OCI-LY7 (cell line): ENCODE data around the gene SLC6A19. TPM values are rescaled to one million over a fixed set of nuclear protein-coding genes. Genes with fewer than 3 reads are reported as not detected.

Experiments used
- BruUV-seq: library from RNA; stranded (reverse); fragments of 400-500 nt; replicated peaks from 2 replicates; lab custom pipeline; 2021; lab: Mats Ljungman, UMichigan
- CTCF ChIA-PET: fragments of 300-600 bp; sonication (Branson Sonifier 250); formaldehyde crosslinking; loops from one replicate; lab custom pipeline; 2022; ENCODE audit warnings: antibody characterized with exemption; ENCODE audit not compliant: unreplicated experiment; lab: Charles Lee
- POLR2A ChIA-PET: fragments of 300-600 bp; sonication (Branson Sonifier 250); formaldehyde crosslinking; loops from one replicate; lab custom pipeline; 2022; ENCODE audit warnings: antibody characterized with exemption; lab: Charles Lee
- DNase-seq: peaks from one replicate; pipeline ENCODE4 v3.0.0-alpha.2; 2015; ENCODE audit warnings: low spot score
- H2AFZ ChIP-seq: fragments of 200-600 bp; sonication (generic), shearing (Covaris generic); 2 replicates; pipeline ENCODE4 v1.6.1; 2014; ENCODE audit warnings: mild to moderate bottlenecking, antibody characterized with exemption, low read length, moderate library complexity
- H3K27ac ChIP-seq: fragments of 200-600 bp; sonication (generic); 2 replicates; pipeline ENCODE4 v1.5.1; 2014; ENCODE audit warnings: mixed run types, low read depth, mild to moderate bottlenecking, moderate library complexity, low read length, inconsistent platforms; ENCODE audit not compliant: poor library complexity, severe bottlenecking
- H3K36me3 ChIP-seq: fragments of 200-600 bp; sonication (generic); 2 replicates; pipeline ENCODE4 v1.6.1; 2014; ENCODE audit warnings: mild to moderate bottlenecking, antibody characterized with exemption, low read length, moderate library complexity, mixed read lengths; ENCODE audit not compliant: insufficient read depth
- H3K4me1 ChIP-seq: fragments of 200-600 bp; sonication (generic); 2 replicates; pipeline ENCODE4 v1.5.1; 2014; ENCODE audit warnings: mild to moderate bottlenecking, low read length; ENCODE audit not compliant: insufficient read depth, poor library complexity, severe bottlenecking
- H3K4me2 ChIP-seq: fragments of 200-600 bp; sonication (generic); 2 replicates; pipeline ENCODE4 v1.6.1; 2014; ENCODE audit warnings: mild to moderate bottlenecking, low read length
- H3K4me3 ChIP-seq: fragments of 200-600 bp; sonication (generic); 2 replicates; pipeline ENCODE4 v1.5.1; 2014; ENCODE audit warnings: mild to moderate bottlenecking, low read depth, low read length; ENCODE audit not compliant: poor library complexity, severe bottlenecking
- H3K79me2 ChIP-seq: fragments of 200-600 bp; sonication (generic); 2 replicates; pipeline ENCODE4 v1.6.1; 2016; ENCODE audit warnings: low read depth, mild to moderate bottlenecking, low read length, moderate library complexity, mixed read lengths; ENCODE audit not compliant: insufficient read depth
- H3K9me2 ChIP-seq: fragments of 200-600 bp; sonication (generic); 2 replicates; pipeline ENCODE4 v1.6.1; 2016; ENCODE audit warnings: mild to moderate bottlenecking, low read length, mixed read lengths; ENCODE audit not compliant: insufficient read depth
- H3K9me3 ChIP-seq: fragments of 200-600 bp; sonication (generic); 2 replicates; pipeline ENCODE4 v1.6.1; 2014; ENCODE audit warnings: mild to moderate bottlenecking, mixed run types, low read length, mixed read lengths
- H4K20me1 ChIP-seq: fragments of 200-600 bp; sonication (generic); 2 replicates; pipeline ENCODE4 v1.6.1; 2014; ENCODE audit warnings: mild to moderate bottlenecking, antibody characterized with exemption, low read length, moderate library complexity, mixed read lengths; ENCODE audit not compliant: insufficient read depth
- CTCF ChIP-seq: fragments of 200-600 bp; sonication (generic); conservative IDR thresholded peaks from 2 replicates; pipeline ENCODE4 v1.5.1; 2014; ENCODE audit warnings: mild to moderate bottlenecking, antibody characterized with exemption, low read length, moderate library complexity, mixed read lengths
- EZH2phosphoT487 ChIP-seq: fragments of 200-600 bp; sonication (generic); IDR thresholded peaks from 2 replicates; pipeline ENCODE4 v1.6.1; 2018; ENCODE audit warnings: low read depth, borderline replicate concordance, mild to moderate bottlenecking, mixed run types, antibody characterized with exemption, low read length, moderate library complexity, mixed read lengths
- intact Hi-C: fragments of 100-400 bp; cut with micrococcal nuclease; formaldehyde crosslinking; loops from one replicate; pipeline ENCODE4 v1.10.0; 2022; ENCODE audit not compliant: unreplicated experiment
- total RNA-seq, 2 experiments: library from RNA; depleted of rRNA in 1 of 2; stranded (reverse); fragments of >200 nt in 1 of 2; shearing (Covaris generic) in 1 of 2; gene quantifications; 2 replicates each; pipeline ENCODE4 v1.2.3, GENCODE V29; 2014 to 2022

SLC6A19 gene
- total RNA-seq, 2 experiments from 2014 or later = not detected

DNA sequence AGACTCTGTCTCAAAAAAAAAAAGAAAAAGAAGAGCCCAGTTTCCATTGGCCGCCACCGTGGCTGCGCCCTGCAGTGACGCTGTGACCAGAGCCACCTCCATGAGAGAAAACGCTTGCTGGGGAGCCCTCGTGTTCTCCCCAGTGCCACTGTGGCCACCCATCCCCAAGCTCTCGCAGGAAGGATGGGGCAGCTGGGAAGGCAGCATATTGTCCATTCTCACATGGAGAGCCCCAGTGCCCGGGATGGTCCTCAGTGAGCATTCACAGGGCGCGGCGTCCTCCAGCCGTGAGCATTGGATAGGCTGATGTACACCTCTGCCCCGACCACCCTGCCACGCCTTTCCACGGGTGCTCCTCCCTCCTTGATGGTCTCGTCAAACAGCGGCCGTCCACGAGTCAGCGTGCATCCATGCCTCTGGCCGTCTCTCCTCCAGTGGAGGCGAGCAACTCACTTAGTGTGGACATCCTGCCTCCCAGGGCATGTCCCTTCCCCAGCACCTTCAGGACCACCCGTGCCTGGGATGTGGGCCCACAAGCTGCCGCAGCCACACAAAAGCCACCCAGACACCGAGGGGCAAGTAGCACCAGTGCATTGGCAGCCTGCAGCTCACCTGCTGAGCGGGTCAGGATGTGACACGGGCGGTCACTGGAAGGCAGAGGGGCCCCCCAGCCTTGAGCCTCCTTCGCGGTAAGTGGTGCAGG is 23.4 kb upstream of the SLC6A19 start:
- intact Hi-C loops = no loop called here
- Histone ChIP-seq H4K20me1 (no peaks in the 10 kb centered on the region), H3K9me2 (no peaks in the 10 kb centered on the region), H2AFZ (no peak overlapping the region), H3K36me3 (no peaks in the 10 kb centered on the region), H3K4me3 (no peak overlapping the region), H3K4me1 (no peaks in the 10 kb centered on the region), H3K79me2 (no peaks in the 10 kb centered on the region), H3K9me3 (no peaks in the 10 kb centered on the region), H3K4me2 (no peak overlapping the region), H3K27ac (no peak overlapping the region)
- ChIA-PET CTCF (no interaction called here), POLR2A (interaction anchor here (0.7 kb wide), 1 partner anchor 18 kb away, joined by 3 read pairs; no protein-coding TSS in a partner anchor)
- no TSS peak for BruUV-seq
- TF ChIP-seq EZH2phosphoT487 (no peak), CTCF (no peak)
- no peak for DNase-seq

DNA sequence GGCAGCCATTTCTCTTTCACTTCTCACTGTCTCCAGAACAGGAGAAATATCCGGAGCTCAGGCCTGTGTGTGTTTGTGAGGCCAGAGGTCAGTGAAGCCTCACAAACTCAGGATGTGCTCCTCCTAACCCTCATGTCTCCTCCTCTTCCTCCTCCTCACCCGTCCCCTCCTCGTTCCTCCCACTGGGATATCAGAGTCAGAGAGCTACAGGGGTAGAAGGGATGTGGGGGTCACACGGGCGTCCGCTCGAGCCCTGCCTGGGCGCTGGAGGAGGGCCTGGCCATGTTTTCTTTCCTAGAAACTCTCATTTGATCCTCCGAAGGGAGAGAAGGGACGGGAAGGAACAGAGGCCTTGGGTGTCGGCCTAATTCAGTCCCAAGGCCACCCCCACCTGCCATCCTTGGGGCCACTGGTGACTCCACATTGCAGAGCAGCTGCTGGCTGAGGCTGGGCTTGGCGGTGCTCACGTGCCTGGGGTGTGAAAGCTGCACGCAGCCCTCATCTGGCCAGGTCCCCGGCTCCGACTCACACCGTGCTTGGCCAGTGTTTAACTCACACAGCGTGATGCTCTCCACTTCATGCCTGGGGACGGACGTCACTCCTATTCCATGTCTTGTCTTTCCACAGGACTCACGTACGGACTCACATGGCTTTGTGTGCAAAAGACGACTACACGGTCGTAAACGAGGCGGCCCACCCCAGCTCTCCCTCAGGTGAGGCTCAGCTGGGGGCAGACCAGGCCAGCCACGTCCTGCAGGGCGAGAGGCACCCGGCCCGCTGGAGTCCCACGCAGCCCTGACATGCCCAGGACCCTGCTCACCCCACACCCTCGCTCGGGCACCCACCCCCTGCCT is 22.6 kb upstream of the SLC6A19 start:
- Histone ChIP-seq H4K20me1 (no peaks in the 10 kb centered on the region), H3K9me3 (no peaks in the 10 kb centered on the region), H3K36me3 (no peaks in the 10 kb centered on the region), H2AFZ (no peak overlapping the region), H3K27ac (no peak overlapping the region), H3K4me3 (no peak overlapping the region), H3K4me1 (no peaks in the 10 kb centered on the region), H3K9me2 (no peaks in the 10 kb centered on the region), H3K4me2 (no peak overlapping the region), H3K79me2 (no peaks in the 10 kb centered on the region)
- no peak for DNase-seq
- BruUV-seq = no TSS peak
- ChIA-PET CTCF (no interaction called here), POLR2A (interaction anchor here (0.7 kb wide), 1 partner anchor 18 kb away, joined by 3 read pairs; no protein-coding TSS in a partner anchor)
- TF ChIP-seq CTCF = no peak
- TF ChIP-seq EZH2phosphoT487 = no peak
- intact Hi-C loops = no loop called here
